ENCODE measurements around the gene TOR2A. TPM values are rescaled to one million over a fixed set of nuclear protein-coding genes. Genes with fewer than 3 reads are reported as not detected.

Gene TOR2A
- polyA plus RNA-seq, 1 donor (not counting 4 experiments of a cell fraction or from before 2014, with no cell fraction given) = 2.3 TPM

DNA sequence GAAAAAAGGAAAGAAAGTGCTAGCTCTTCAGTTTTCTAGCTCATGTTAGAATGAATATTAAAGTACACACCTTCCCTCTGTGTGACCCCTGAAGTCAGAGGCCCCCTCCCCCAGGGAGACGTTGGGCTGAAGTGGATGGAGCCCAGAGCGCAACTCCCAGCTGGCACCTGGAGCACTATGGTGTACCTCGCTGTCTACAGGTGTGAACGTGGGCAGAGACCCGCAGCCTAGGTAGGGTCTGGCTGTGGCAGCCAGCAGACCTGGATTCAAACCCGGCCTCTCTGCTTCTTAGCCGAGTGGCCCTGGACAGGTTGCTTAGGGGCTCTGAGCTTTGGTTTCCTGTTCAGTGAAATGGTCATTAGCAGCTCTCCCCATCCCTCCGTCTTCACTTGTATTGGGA lies 6.3 kb downstream of the TOR2A start:
- Histone ChIP-seq H3K4me3 (ENCODE audit: control insufficient read depth in 2 of 3, extremely low read depth in 1 of 3, insufficient read depth in 2 of 3, low read depth in 1 of 3, low read length in 3 of 3) (no peak overlapping the region), H3K4me2 (ENCODE audit: control insufficient read depth, extremely low read depth, insufficient read depth, low read depth, low read length) (no peak overlapping the region), H2AFZ (ENCODE audit: control insufficient read depth, low read length) (no peak overlapping the region), H3K9me3 (ENCODE audit: control insufficient read depth, low read depth, low read length) (no peaks in the 10 kb centered on the region), H3K27me3 (ENCODE audit: control insufficient read depth, extremely low read depth, insufficient read depth, low read length) (no peaks in the 10 kb centered on the region), H4K20me1 (ENCODE audit: control insufficient read depth, extremely low read depth, insufficient read depth, low read length) (no peaks in the 10 kb centered on the region), H3K4me1 (ENCODE audit: control insufficient read depth, extremely low read depth, insufficient read depth, low read length) (no peaks in the 10 kb centered on the region), H3K9me1 (ENCODE audit: control insufficient read depth, extremely low read depth, insufficient read depth, low read length) (no peaks in the 10 kb centered on the region), H3K79me2 (ENCODE audit: control insufficient read depth, insufficient read depth, low read length) (no peaks in the 10 kb centered on the region), H3K9ac (ENCODE audit: control insufficient read depth, extremely low read depth, insufficient read depth, low read length) (no peak overlapping the region), H3K36me3 (ENCODE audit: control insufficient read depth in 2 of 2, extremely low read depth in 1 of 2, insufficient read depth in 2 of 2, low read length in 2 of 2) (peaks cover 0 to 3% of the 10 kb centered on the region in 2 experiments), H3K27ac (ENCODE audit: control insufficient read depth, insufficient read depth, low read length) (no peak overlapping the region)
- DNase-seq (ENCODE audit: low read depth, low spot score) (no peak), FAIRE-seq (no peak)
- TF ChIP-seq CTCF (optimal IDR thresholded peaks at IDR 0.05 in 1 of 3, IDR thresholded peaks at IDR 0.05 in 1 of 3, conservative IDR thresholded peaks at IDR 0.05 in 1 of 3; ENCODE audit: extremely low read depth in 1 of 3, insufficient read depth in 2 of 3, low read length in 3 of 3) (no peak), EZH2 (IDR thresholded peaks at IDR 0.05; ENCODE audit: low read length) (no peak)
- dilution Hi-C loops (cut with MboI; ENCODE audit: extremely low pct_ligation_motif_present, low sequenced_read_pairs) = no loop called here

- Histone ChIP-seq H3K9ac (ENCODE audit: control insufficient read depth, extremely low read depth, insufficient read depth, low read length) (no peak overlapping the region), H4K20me1 (ENCODE audit: control insufficient read depth, extremely low read depth, insufficient read depth, low read length) (no peaks in the 10 kb centered on the region), H3K27ac (ENCODE audit: control insufficient read depth, insufficient read depth, low read length) (no peak overlapping the region), H3K4me1 (ENCODE audit: control insufficient read depth, extremely low read depth, insufficient read depth, low read length) (peaks cover 8% of the 10 kb centered on the region), H3K27me3 (ENCODE audit: control insufficient read depth, extremely low read depth, insufficient read depth, low read length) (no peaks in the 10 kb centered on the region), H3K4me3 (ENCODE audit: control insufficient read depth in 2 of 3, extremely low read depth in 1 of 3, insufficient read depth in 2 of 3, low read depth in 1 of 3, low read length in 3 of 3) (no peak overlapping the region), H3K4me2 (ENCODE audit: control insufficient read depth, extremely low read depth, insufficient read depth, low read depth, low read length) (no peak overlapping the region), H3K9me3 (ENCODE audit: control insufficient read depth, low read depth, low read length) (no peaks in the 10 kb centered on the region), H3K9me1 (ENCODE audit: control insufficient read depth, extremely low read depth, insufficient read depth, low read length) (no peaks in the 10 kb centered on the region), H2AFZ (ENCODE audit: control insufficient read depth, low read length) (no peak overlapping the region), H3K36me3 (ENCODE audit: control insufficient read depth in 2 of 2, extremely low read depth in 1 of 2, insufficient read depth in 2 of 2, low read length in 2 of 2) (peaks cover 0 to 2% of the 10 kb centered on the region in 2 experiments), H3K79me2 (ENCODE audit: control insufficient read depth, insufficient read depth, low read length) (no peaks in the 10 kb centered on the region)
- DNase-seq (ENCODE audit: low read depth, low spot score) (no peak), FAIRE-seq (no peak)
- TF ChIP-seq CTCF (optimal IDR thresholded peaks at IDR 0.05 in 1 of 3, IDR thresholded peaks at IDR 0.05 in 1 of 3, conservative IDR thresholded peaks at IDR 0.05 in 1 of 3; ENCODE audit: extremely low read depth in 1 of 3, insufficient read depth in 2 of 3, low read length in 3 of 3) = no peak
- no peak for TF ChIP-seq EZH2 (IDR thresholded peaks at IDR 0.05; ENCODE audit: low read length)
- dilution Hi-C loops (cut with MboI; ENCODE audit: extremely low pct_ligation_motif_present, low sequenced_read_pairs) = no loop called here
These were observed 8.2 kb downstream of the TOR2A start for GRCh38 chr9:127726871-127727270.
